HG03175 (cell line): ENCODE measurements around the gene BBOX1.
"Not testable (repeated sequence)": the region's sequence is repeated elsewhere in the genome, so short reads cannot be mapped to it uniquely, and the experiment has no call there.

Experiments used
- ATAC-seq: cut with Tn5 transposase; IDR thresholded peaks from one replicate; pipeline ENCODE4 v1.9.1; 2021; ENCODE audit warnings: mild to moderate bottlenecking, moderate library complexity; ENCODE audit not compliant: unreplicated experiment

BBOX1 gene

GRCh38 chr11:27083241-27083640 is 42.6 kb downstream of the BBOX1 start:
- no peak for ATAC-seq

- no peak for ATAC-seq
Observed at GRCh38 chr11:27083782-27084181, 43.2 kb downstream of the BBOX1 start.

GRCh38 chr11:27084518-27084917 is 43.9 kb downstream of the BBOX1 start:
- ATAC-seq = no peak

GRCh38 chr11:27085111-27085510 is 44.5 kb downstream of the BBOX1 start:
- no peak for ATAC-seq

GRCh38 chr11:27085605-27086004 is 45.0 kb downstream of the BBOX1 start:
- no peak for ATAC-seq

GRCh38 chr11:27087432-27087831 is 46.8 kb downstream of the BBOX1 start:
- no peak for ATAC-seq

- ATAC-seq = no peak
Observed at GRCh38 chr11:27088353-27088752, 47.7 kb downstream of the BBOX1 start.

- no peak for ATAC-seq
Observed at GRCh38 chr11:27089746-27090145, 49.1 kb downstream of the BBOX1 start.

- ATAC-seq = not testable (repeated sequence)
Observed at GRCh38 chr11:27090357-27090948, 49.8 kb downstream of the BBOX1 start.

GRCh38 chr11:27094120-27094519 is 53.5 kb downstream of the BBOX1 start:
- ATAC-seq = no peak

GRCh38 chr11:27095059-27095458 is 54.4 kb downstream of the BBOX1 start:
- ATAC-seq = no peak

- no peak for ATAC-seq
Observed at GRCh38 chr11:27095887-27096286, 55.3 kb downstream of the BBOX1 start.

GRCh38 chr11:27097551-27097950 is 56.9 kb downstream of the BBOX1 start:
- ATAC-seq = no peak

GRCh38 chr11:27100534-27100933 is 59.9 kb downstream of the BBOX1 start:
- ATAC-seq = no peak

GRCh38 chr11:27107548-27107947 is 66.9 kb downstream of the BBOX1 start:
- no peak for ATAC-seq

- no peak for ATAC-seq
Observed at GRCh38 chr11:27108809-27109208, 68.2 kb downstream of the BBOX1 start.

- ATAC-seq = no peak
Observed at GRCh38 chr11:27111896-27112295, 71.3 kb downstream of the BBOX1 start.

GRCh38 chr11:27112946-27113345 is 72.3 kb downstream of the BBOX1 start:
- no peak for ATAC-seq

- ATAC-seq = no peak
Observed at GRCh38 chr11:27115051-27115650, 74.5 kb downstream of the BBOX1 start.

- no peak for ATAC-seq
Observed at GRCh38 chr11:27116684-27117083, 76.1 kb downstream of the BBOX1 start.

- ATAC-seq = no peak
Observed at GRCh38 chr11:27118371-27118770, 77.8 kb downstream of the BBOX1 start.

- no peak for ATAC-seq
Observed at GRCh38 chr11:27118949-27119348, 78.3 kb downstream of the BBOX1 start.

GRCh38 chr11:27119396-27119795 is 78.8 kb downstream of the BBOX1 start:
- ATAC-seq = no peak
